WTC11 (cell line): ENCODE data around the gene SLC5A7. TPM values are rescaled to one million over a fixed set of nuclear protein-coding genes. Genes with fewer than 3 reads are reported as not detected.

Source experiments
- ATF6 ChIP-seq: sonication (generic); formaldehyde crosslinking; IDR thresholded peaks from 2 replicates; pipeline ENCODE4 v1.8.1; 2023; ENCODE audit warnings: mild to moderate bottlenecking, missing genetic modification reagents
- ELF4 ChIP-seq: sonication (generic); formaldehyde crosslinking; IDR thresholded peaks from 2 replicates; pipeline ENCODE4 v1.8.1; 2022; ENCODE audit warnings: low read depth, mild to moderate bottlenecking, moderate library complexity, missing genetic modification reagents
- STAT6 ChIP-seq: sonication (generic); formaldehyde crosslinking; conservative IDR thresholded peaks from 2 replicates; pipeline ENCODE4 v1.8.1; 2023; ENCODE audit warnings: mild to moderate bottlenecking, low read depth, missing genetic modification reagents, moderate library complexity
- TCF7 ChIP-seq: sonication (generic); formaldehyde crosslinking; IDR thresholded peaks from 2 replicates; pipeline ENCODE4 v1.8.0; 2022; ENCODE audit warnings: mild to moderate bottlenecking, low read depth, missing genetic modification reagents, moderate library complexity
- ZNF512 ChIP-seq: sonication (generic); formaldehyde crosslinking; IDR thresholded peaks from 2 replicates; pipeline ENCODE4 v1.8.1; 2022; ENCODE audit warnings: missing genetic modification reagents, borderline replicate concordance
- total RNA-seq: library from RNA; stranded (reverse); gene quantifications from 3 replicates; pipeline ENCODE4 v1.2.3, GENCODE V29; 2021

Gene SLC5A7
- total RNA-seq, 1 experiment from 2014 or later: not detected

- TF ChIP-seq ATF6 (CRISPR knock-in tag) (no peak), STAT6 (CRISPR knock-in tag) (no peak), ZNF512 (no peak), TCF7 (CRISPR knock-in tag) (no peak), ELF4 (CRISPR knock-in tag) (no peak)
These were observed 75.2 kb downstream of the SLC5A7 start (continued) for GRCh38 chr2:108061439-108062042.

Other genes with a start within 250 kb of the SLC5A7 start
- gene RGPD4, start 159.6 kb upstream of the SLC5A7 start, total RNA-seq: 0.04 to 0.05 TPM in 2 of 3 replicates, not detected in the other